ENCODE measurements around the gene PCDH9. TPM values are rescaled to one million over a fixed set of nuclear protein-coding genes. Genes with fewer than 3 reads are reported as not detected.

The PCDH9 gene
- total and polyA plus RNA-seq, 10 of the 15 experiments (the other 5 are each of a cell fraction or from before 2014, with no cell fraction given) = 0.02 to 2.3 (median 0.05) TPM; not detected in 1

DNA sequence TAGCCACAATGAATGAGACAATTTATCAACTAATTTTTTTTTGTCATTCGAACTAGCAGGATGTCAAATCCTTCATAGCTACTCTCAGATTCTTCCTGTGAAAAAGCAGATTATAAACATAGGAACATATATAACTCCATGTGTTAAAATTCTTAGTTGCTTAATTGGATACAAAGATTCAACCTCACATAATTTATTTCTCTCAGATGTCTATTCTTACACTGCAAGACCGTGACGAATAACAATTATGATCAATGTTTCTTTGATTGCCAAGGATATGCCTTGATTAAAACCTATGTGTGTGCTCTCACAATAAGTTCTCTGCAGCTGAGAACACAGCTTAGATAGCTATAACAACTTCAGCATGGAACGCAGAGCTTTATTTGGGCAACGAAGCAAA lies 872.7 kb downstream of the PCDH9 start (continued):
- TF ChIP-seq, protein P1, sequence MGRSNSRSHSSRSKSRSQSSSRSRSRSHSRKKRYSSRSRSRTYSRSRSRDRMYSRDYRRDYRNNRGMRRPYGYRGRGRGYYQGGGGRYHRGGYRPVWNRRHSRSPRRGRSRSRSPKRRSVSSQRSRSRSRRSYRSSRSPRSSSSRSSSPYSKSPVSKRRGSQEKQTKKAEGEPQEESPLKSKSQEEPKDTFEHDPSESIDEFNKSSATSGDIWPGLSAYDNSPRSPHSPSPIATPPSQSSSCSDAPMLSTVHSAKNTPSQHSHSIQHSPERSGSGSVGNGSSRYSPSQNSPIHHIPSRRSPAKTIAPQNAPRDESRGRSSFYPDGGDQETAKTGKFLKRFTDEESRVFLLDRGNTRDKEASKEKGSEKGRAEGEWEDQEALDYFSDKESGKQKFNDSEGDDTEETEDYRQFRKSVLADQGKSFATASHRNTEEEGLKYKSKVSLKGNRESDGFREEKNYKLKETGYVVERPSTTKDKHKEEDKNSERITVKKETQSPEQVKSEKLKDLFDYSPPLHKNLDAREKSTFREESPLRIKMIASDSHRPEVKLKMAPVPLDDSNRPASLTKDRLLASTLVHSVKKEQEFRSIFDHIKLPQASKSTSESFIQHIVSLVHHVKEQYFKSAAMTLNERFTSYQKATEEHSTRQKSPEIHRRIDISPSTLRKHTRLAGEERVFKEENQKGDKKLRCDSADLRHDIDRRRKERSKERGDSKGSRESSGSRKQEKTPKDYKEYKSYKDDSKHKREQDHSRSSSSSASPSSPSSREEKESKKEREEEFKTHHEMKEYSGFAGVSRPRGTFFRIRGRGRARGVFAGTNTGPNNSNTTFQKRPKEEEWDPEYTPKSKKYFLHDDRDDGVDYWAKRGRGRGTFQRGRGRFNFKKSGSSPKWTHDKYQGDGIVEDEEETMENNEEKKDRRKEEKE (IDR thresholded peaks at IDR 0.05) = no peak
- TF ChIP-seq SREBF1 (IDR thresholded peaks at IDR 0.05; ENCODE audit: low read length) (no peak), RUNX3 (IDR thresholded peaks at IDR 0.05; ENCODE audit: low read length) (no peak), YY1 (IDR thresholded peaks at IDR 0.05; ENCODE audit: low read depth, low read length) (no peak)

DNA sequence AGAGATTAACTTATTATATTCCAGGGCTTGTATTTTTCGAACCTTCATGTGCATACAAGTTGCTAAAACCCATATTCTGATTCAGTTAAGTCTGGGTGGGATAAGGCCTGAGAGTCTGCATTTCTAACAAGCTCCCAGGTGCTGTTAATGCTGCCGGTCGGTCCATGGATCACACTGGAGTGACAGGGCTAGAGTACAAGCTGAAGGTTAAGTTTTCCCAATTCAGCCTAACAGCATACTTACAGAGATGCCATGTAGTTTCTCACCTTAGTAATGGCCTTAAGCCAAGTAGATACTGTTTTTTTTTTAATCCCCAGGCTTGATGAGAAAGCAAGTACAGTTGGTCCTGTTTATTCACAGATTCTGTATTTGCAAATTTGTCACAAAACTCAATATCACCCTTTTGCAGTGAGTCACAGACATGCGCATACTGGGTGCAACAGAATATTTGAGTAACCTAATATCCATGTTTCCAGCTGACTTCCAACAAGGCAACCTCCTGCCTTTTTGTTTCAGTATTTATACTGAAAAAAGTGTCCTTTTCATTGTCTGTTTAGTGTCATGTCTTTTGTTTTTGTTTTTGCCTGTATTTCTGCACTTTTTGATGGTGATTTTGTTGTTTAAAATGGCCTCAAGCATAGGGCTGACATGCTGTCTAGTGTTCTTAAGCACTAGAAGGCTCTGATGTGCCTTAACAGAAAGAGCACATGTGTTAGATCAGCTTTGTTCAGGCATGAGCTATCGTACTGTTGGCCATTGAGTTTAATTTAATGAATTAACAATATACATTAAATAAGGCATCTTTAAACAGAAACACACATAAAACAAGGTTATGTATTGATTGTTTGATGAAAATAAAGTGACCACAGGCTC lies 875.0 kb downstream of the PCDH9 start:
- Histone ChIP-seq H4K20me1 (ENCODE audit: control insufficient read depth, insufficient read depth) (no peaks in the 10 kb centered on the region), H3K27ac (ENCODE audit: control insufficient read depth, insufficient read depth) (no peak overlapping the region), H3K4me3 (no peak overlapping the region), H3K36me3 (ENCODE audit: control insufficient read depth in 2 of 2, insufficient read depth in 2 of 2, low read length in 1 of 2) (no peaks in the 10 kb centered on the region), H2AFZ (ENCODE audit: control insufficient read depth, low read depth, low read length) (no peak overlapping the region), H3K4me2 (ENCODE audit: control insufficient read depth, insufficient read depth) (no peak overlapping the region), H3K9ac (ENCODE audit: control insufficient read depth, insufficient read depth, low read length) (no peak overlapping the region), H3K27me3 (replicated peaks in 1 of 2; ENCODE audit: control insufficient read depth in 2 of 2, insufficient read depth in 2 of 2, low read length in 1 of 2) (no peaks in the 10 kb centered on the region), H3K79me2 (ENCODE audit: control insufficient read depth, insufficient read depth, low read length) (no peaks in the 10 kb centered on the region), H3K9me3 (replicated peaks; ENCODE audit: control insufficient read depth, insufficient read depth, low read length) (no peaks in the 10 kb centered on the region), H3K4me1 (ENCODE audit: control insufficient read depth, insufficient read depth, low read length) (no peaks in the 10 kb centered on the region)
- BruUV-seq (replicated peaks) = no TSS peak
- FAIRE-seq (no peak), DNase-seq (ENCODE audit: low read depth, low spot score) (no peak), ATAC-seq (no peak)
- in situ Hi-C loops (cut with MboI) = no loop called here
- intact Hi-C loops (cut with micrococcal nuclease; ENCODE audit: unreplicated experiment) = no loop called here
- 32% methylated on average over 5 of the region's 5 CpGs for WGBS (ENCODE audit: insufficient coverage, insufficient replicate concordance, low lambda C conversion rate, missing lambda C conversion rate)
- ChIA-PET CTCF (interaction anchor here (0.5 kb wide), 1 partner anchor 136 kb away, joined by 3 read pairs; no protein-coding TSS in a partner anchor), RAD21 (ENCODE audit: unreplicated experiment) (no interaction called here), SMC1A (ENCODE audit: uncharacterized antibody, unreplicated experiment) (interaction anchor here (1.5 kb wide), 1 partner anchor 13 kb away, joined by 3 read pairs; no protein-coding TSS in a partner anchor), POLR2A (no interaction called here)
- TF ChIP-seq, protein P2, sequence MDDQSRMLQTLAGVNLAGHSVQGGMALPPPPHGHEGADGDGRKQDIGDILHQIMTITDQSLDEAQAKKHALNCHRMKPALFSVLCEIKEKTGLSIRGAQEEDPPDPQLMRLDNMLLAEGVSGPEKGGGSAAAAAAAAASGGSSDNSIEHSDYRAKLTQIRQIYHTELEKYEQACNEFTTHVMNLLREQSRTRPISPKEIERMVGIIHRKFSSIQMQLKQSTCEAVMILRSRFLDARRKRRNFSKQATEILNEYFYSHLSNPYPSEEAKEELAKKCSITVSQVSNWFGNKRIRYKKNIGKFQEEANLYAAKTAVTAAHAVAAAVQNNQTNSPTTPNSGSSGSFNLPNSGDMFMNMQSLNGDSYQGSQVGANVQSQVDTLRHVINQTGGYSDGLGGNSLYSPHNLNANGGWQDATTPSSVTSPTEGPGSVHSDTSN (IDR thresholded peaks at IDR 0.05; ENCODE audit: insufficient replicate concordance, low read depth, low read length) = no peak
- TF ChIP-seq ZZZ3 (IDR thresholded peaks at IDR 0.05; ENCODE audit: control insufficient read depth, insufficient read length, low read depth) = no peak
